HepG2 (cell line): ENCODE data around the gene ATN1.

ENCODE experiments used
- CREM ChIP-seq, 2 experiments: sonication (generic) in 1 of 2; formaldehyde crosslinking in 1 of 2; IDR thresholded peaks; 2 replicates each; pipeline versions ENCODE4 v1.4.0 to v1.6.1; 2016 to 2020; ENCODE audit warnings: antibody characterized with exemption in 1 of 2, mild to moderate bottlenecking in 1 of 2, missing genetic modification reagents in 1 of 2
- MAFF ChIP-seq: IDR thresholded peaks from 2 replicates; pipeline ENCODE4 v1.6.1; 2011; ENCODE audit warnings: low read depth, low read length, improper control_type of control experiment
- MXI1 ChIP-seq: IDR thresholded peaks from 3 replicates; pipeline ENCODE4 v1.6.1; 2012; ENCODE audit warnings: low read depth, low read length, inconsistent platforms, borderline replicate concordance
- PAWR ChIP-seq: sonication (generic); formaldehyde crosslinking; IDR thresholded peaks from 2 replicates; pipeline ENCODE4 v1.4.0; 2020; ENCODE audit warnings: missing genetic modification reagents, mild to moderate bottlenecking, borderline replicate concordance
- POLR2AphosphoS5 ChIP-seq: IDR thresholded peaks from 2 replicates; pipeline ENCODE4 v1.6.1; 2012; ENCODE audit warnings: low read depth, low read length
- RFX5 ChIP-seq: IDR thresholded peaks from 2 replicates; pipeline ENCODE4 v1.6.1; 2011; ENCODE audit warnings: low read depth, low read length, improper control_type of control experiment
- ZNF562 ChIP-seq: sonication (generic); formaldehyde crosslinking; IDR thresholded peaks from 2 replicates; pipeline ENCODE4 v1.8.0; 2022; ENCODE audit warnings: missing genetic modification reagents, borderline replicate concordance
- ZNF737 ChIP-seq: sonication (generic); formaldehyde crosslinking; IDR thresholded peaks from 2 replicates; pipeline ENCODE4 v1.5.0; 2020; ENCODE audit warnings: missing genetic modification reagents, mild to moderate bottlenecking, borderline replicate concordance
- ZZZ3 ChIP-seq: sonication (generic); formaldehyde crosslinking; IDR thresholded peaks from 2 replicates; pipeline ENCODE4 v1.4.0; 2020; ENCODE audit warnings: missing genetic modification reagents, mild to moderate bottlenecking, borderline replicate concordance
- TF ChIP-seq, protein P1 (sequence below): IDR thresholded peaks from 2 replicates; pipeline ENCODE4 v1.6.1; 2012; ENCODE audit warnings: inconsistent platforms
- TF ChIP-seq, protein P2 (sequence below): sonication (generic); formaldehyde crosslinking; IDR thresholded peaks from 2 replicates; pipeline ENCODE4 v1.5.1; 2020; ENCODE audit warnings: missing genetic modification reagents, mild to moderate bottlenecking, borderline replicate concordance
- TF ChIP-seq, protein P3 (sequence below): sonication (generic); formaldehyde crosslinking; IDR thresholded peaks from 2 replicates; pipeline ENCODE4 v1.4.0; 2020; ENCODE audit warnings: mild to moderate bottlenecking, missing genetic modification reagents
- TF ChIP-seq, protein P4 (sequence below), 2 experiments: IDR thresholded peaks; 2 replicates each; pipeline ENCODE4 v1.6.1; 2011 to 2012; ENCODE audit warnings: low read length in 2 of 2, borderline replicate concordance in 1 of 2, low read depth in 1 of 2, mild to moderate bottlenecking in 1 of 2, moderate library complexity in 1 of 2
- TF ChIP-seq, protein P5 (sequence below): sonication (generic); formaldehyde crosslinking; IDR thresholded peaks from 2 replicates; pipeline ENCODE4 v1.5.0; 2020; ENCODE audit warnings: mild to moderate bottlenecking, missing genetic modification reagents, moderate library complexity

DNA sequence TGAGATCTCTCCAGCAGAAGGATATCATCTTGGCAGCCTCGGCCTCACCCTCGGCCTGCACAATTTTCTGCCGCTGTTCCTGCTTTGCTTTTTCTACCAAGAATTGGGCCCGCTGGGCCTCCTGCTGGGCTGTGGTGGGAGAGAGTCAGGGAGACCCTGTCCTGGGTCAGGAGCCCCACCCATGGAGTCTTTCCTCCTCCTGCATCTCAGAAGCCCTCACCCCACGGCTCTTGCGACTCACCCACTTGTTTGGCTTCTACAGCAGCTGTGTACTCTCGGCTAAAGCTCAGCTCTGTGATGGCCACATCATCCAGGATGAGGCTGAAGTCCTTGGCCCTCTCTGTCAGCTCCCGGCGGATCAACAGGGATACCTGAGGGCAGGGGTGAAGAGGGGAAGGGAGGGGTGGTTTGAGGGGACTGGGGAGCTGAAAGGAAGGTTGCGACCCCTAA is 39.9 kb downstream of the ATN1 start:
- no peak for TF ChIP-seq ZZZ3 (CRISPR knock-in tag)
- TF ChIP-seq, protein P1, sequence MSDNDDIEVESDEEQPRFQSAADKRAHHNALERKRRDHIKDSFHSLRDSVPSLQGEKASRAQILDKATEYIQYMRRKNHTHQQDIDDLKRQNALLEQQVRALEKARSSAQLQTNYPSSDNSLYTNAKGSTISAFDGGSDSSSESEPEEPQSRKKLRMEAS = no peak
- no peak for TF ChIP-seq MXI1
- TF ChIP-seq RFX5 = no peak
- TF ChIP-seq ZNF562 (CRISPR knock-in tag) = no peak
- TF ChIP-seq MAFF = no peak
- no peak for TF ChIP-seq PAWR
- TF ChIP-seq, protein P2, sequence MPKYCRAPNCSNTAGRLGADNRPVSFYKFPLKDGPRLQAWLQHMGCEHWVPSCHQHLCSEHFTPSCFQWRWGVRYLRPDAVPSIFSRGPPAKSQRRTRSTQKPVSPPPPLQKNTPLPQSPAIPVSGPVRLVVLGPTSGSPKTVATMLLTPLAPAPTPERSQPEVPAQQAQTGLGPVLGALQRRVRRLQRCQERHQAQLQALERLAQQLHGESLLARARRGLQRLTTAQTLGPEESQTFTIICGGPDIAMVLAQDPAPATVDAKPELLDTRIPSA (CRISPR knock-in tag) = no peak
- TF ChIP-seq, protein P3, sequence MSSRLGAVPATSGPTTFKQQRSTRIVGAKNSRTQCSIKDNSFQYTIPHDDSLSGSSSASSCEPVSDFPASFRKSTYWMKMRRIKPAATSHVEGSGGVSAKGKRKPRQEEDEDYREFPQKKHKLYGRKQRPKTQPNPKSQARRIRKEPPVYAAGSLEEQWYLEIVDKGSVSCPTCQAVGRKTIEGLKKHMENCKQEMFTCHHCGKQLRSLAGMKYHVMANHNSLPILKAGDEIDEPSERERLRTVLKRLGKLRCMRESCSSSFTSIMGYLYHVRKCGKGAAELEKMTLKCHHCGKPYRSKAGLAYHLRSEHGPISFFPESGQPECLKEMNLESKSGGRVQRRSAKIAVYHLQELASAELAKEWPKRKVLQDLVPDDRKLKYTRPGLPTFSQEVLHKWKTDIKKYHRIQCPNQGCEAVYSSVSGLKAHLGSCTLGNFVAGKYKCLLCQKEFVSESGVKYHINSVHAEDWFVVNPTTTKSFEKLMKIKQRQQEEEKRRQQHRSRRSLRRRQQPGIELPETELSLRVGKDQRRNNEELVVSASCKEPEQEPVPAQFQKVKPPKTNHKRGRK (CRISPR knock-in tag) = no peak
- TF ChIP-seq POLR2AphosphoS5 = no peak
- TF ChIP-seq, protein P4, sequence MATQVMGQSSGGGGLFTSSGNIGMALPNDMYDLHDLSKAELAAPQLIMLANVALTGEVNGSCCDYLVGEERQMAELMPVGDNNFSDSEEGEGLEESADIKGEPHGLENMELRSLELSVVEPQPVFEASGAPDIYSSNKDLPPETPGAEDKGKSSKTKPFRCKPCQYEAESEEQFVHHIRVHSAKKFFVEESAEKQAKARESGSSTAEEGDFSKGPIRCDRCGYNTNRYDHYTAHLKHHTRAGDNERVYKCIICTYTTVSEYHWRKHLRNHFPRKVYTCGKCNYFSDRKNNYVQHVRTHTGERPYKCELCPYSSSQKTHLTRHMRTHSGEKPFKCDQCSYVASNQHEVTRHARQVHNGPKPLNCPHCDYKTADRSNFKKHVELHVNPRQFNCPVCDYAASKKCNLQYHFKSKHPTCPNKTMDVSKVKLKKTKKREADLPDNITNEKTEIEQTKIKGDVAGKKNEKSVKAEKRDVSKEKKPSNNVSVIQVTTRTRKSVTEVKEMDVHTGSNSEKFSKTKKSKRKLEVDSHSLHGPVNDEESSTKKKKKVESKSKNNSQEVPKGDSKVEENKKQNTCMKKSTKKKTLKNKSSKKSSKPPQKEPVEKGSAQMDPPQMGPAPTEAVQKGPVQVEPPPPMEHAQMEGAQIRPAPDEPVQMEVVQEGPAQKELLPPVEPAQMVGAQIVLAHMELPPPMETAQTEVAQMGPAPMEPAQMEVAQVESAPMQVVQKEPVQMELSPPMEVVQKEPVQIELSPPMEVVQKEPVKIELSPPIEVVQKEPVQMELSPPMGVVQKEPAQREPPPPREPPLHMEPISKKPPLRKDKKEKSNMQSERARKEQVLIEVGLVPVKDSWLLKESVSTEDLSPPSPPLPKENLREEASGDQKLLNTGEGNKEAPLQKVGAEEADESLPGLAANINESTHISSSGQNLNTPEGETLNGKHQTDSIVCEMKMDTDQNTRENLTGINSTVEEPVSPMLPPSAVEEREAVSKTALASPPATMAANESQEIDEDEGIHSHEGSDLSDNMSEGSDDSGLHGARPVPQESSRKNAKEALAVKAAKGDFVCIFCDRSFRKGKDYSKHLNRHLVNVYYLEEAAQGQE (IDR thresholded peaks at IDR 0.05; ENCODE audit: borderline replicate concordance in 1 of 2, low read depth in 1 of 2, low read length in 2 of 2) = no peak
- TF ChIP-seq, protein P5, sequence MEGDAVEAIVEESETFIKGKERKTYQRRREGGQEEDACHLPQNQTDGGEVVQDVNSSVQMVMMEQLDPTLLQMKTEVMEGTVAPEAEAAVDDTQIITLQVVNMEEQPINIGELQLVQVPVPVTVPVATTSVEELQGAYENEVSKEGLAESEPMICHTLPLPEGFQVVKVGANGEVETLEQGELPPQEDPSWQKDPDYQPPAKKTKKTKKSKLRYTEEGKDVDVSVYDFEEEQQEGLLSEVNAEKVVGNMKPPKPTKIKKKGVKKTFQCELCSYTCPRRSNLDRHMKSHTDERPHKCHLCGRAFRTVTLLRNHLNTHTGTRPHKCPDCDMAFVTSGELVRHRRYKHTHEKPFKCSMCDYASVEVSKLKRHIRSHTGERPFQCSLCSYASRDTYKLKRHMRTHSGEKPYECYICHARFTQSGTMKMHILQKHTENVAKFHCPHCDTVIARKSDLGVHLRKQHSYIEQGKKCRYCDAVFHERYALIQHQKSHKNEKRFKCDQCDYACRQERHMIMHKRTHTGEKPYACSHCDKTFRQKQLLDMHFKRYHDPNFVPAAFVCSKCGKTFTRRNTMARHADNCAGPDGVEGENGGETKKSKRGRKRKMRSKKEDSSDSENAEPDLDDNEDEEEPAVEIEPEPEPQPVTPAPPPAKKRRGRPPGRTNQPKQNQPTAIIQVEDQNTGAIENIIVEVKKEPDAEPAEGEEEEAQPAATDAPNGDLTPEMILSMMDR (CRISPR knock-in tag) = no peak
- TF ChIP-seq CREM (IDR thresholded peaks at IDR 0.05) = no peak
- TF ChIP-seq CREM (CRISPR knock-in tag; IDR thresholded peaks at IDR 0.05) = no peak
- no peak for TF ChIP-seq ZNF737
